ENCODE results near the gene MYADML2. TPM values are rescaled to one million over a fixed set of nuclear protein-coding genes. Genes with fewer than 3 reads are reported as not detected.
"Not testable (repeated sequence)": the region's sequence is repeated elsewhere in the genome, so short reads cannot be mapped to it uniquely, and the experiment has no call there.

MYADML2 gene
- total RNA-seq, 2 donors from 2014 or later, result not detected

DNA sequence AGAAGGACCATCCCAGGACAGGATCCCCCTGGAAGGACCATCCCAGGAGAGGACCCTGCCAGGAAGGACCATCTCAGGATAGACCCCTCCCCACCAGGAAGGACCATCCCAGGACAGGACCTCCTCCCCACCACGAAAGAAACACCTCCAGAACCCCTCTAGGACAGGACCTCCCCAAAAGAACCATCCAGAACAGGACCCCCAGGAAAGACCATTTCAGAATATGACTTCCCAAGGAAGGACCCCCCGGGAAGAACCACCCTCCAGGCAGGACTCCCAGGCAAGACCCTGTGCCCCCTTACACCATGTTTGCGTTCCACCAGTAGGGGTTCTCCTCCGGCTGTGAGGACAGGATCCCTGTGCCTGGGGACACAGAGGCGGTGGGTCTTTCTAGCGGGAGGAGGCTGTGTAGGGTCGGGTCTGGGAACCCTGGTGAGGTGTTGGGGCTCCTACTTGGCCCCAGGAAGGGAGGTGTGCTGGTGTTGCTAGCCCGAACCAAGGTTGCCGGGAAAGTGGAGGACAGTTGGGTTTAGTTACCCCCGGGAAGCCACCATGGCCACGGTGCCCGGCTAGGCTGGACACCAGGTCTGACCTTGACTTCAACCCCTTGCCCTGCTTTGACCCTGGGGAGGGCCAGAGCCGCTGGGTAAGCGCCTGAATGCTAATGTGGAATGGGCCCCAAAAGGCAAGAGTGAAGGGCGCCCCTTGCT, 11.8 kb upstream of the MYADML2 start:
- no peaks in the 10 kb centered on the region for H3K4me1 Mint-ChIP-seq
- H3K27ac Mint-ChIP-seq, result no peak overlapping the region
- no peaks in the 10 kb centered on the region for H3K9me3 ChIP-seq (ENCODE audit: control insufficient read depth, low read length, poor library complexity, severe bottlenecking)
- peaks cover 11% of the 10 kb centered on the region for H3K27me3 Mint-ChIP-seq
- DNase-seq (no peak), ATAC-seq (no peak)
- H3K4me3 Mint-ChIP-seq, result peak overlapping the region; percentile 75
- no peaks in the 10 kb centered on the region for H3K36me3 Mint-ChIP-seq (ENCODE audit: low read depth)

GRCh38 chr17:81957691-81958432, 10.8 kb upstream of the MYADML2 start:
- Mint-ChIP-seq H3K27ac (no peak overlapping the region), H3K4me1 (no peaks in the 10 kb centered on the region), H3K27me3 (peaks cover 11% of the 10 kb centered on the region), H3K4me3 (peak overlapping the region; percentile 75), H3K36me3 (ENCODE audit: low read depth) (no peaks in the 10 kb centered on the region)
- no peaks in the 10 kb centered on the region for H3K9me3 ChIP-seq (ENCODE audit: control insufficient read depth, low read length, poor library complexity, severe bottlenecking)
- ATAC-seq (no peak), DNase-seq (no peak)

- Mint-ChIP-seq H3K4me3 (no peak overlapping the region), H3K27ac (no peak overlapping the region), H3K4me1 (no peaks in the 10 kb centered on the region), H3K36me3 (ENCODE audit: low read depth) (no peaks in the 10 kb centered on the region), H3K27me3 (peaks cover 11% of the 10 kb centered on the region)
- no peak for ATAC-seq
- DNase-seq, result no peak
- no peaks in the 10 kb centered on the region for H3K9me3 ChIP-seq (ENCODE audit: control insufficient read depth, low read length, poor library complexity, severe bottlenecking)
These were observed 9.9 kb upstream of the MYADML2 start for GRCh38 chr17:81956607-81957589.

- Mint-ChIP-seq H3K27me3 (peaks cover 11% of the 10 kb centered on the region), H3K36me3 (ENCODE audit: low read depth) (no peaks in the 10 kb centered on the region), H3K4me3 (no peak overlapping the region), H3K27ac (no peak overlapping the region), H3K4me1 (no peaks in the 10 kb centered on the region)
- DNase-seq (no peak), ATAC-seq (no peak)
- H3K9me3 ChIP-seq (ENCODE audit: control insufficient read depth, low read length, poor library complexity, severe bottlenecking), result no peaks in the 10 kb centered on the region
These were observed 8.9 kb upstream of the MYADML2 start for GRCh38 chr17:81955756-81956544.

GRCh38 chr17:81955058-81955681, 8.1 kb upstream of the MYADML2 start:
- Mint-ChIP-seq H3K4me3 (no peak overlapping the region), H3K27ac (peak overlapping the region; percentile 75), H3K4me1 (no peaks in the 10 kb centered on the region), H3K36me3 (ENCODE audit: low read depth) (no peaks in the 10 kb centered on the region), H3K27me3 (peaks cover 11% of the 10 kb centered on the region)
- no peaks in the 10 kb centered on the region for H3K9me3 ChIP-seq (ENCODE audit: control insufficient read depth, low read length, poor library complexity, severe bottlenecking)
- DNase-seq (no peak), ATAC-seq (no peak)

DNA sequence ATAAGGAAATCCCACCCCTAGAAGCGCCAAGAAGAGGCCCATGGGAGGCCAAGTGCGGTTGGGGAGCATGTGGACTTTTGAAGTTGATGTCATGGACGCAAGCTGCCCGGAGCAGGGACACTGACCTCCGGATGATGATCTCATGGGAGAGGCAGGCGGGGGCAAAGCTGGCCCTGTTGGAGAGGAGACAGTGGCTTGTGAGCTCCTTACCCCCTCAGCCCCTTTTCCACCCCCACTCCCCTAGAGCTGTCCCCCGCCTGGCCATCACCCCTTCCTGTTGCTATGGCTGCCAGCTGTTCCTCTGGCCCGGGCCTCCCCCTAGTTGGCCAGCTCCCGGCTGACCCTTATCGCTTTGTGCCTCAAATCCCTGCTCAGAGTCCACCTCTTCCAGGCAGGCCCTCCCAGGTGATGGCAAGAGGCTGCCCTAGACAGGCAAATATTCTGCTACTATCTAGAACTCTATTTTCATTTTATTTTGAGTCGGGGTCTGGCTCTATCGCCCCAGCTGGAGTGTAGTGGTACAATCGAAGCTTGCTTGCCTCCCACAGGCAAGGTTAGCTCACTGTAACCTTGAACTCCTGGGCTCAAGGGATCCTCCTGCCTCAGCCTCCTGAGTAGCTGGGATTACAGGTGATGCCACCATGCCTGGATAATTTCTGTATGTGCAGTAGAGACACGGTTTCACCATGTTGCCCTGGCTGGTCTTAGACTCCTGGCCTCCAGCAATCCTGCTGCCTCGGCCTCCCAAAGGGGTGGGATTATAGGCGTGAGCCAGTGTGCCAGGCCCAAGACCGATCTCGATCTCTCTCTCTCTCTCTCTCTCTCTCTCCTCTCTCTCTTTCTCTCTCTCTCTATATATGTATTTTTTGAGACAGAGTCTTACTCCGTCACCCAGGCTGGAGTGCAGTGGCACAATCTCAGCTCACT, 7.4 kb upstream of the MYADML2 start:
- peaks cover 11% of the 10 kb centered on the region for H3K27me3 Mint-ChIP-seq
- H3K27ac Mint-ChIP-seq, result peak overlapping the region; percentile 75
- no peak overlapping the region for H3K4me3 Mint-ChIP-seq
- no peaks in the 10 kb centered on the region for H3K4me1 Mint-ChIP-seq
- DNase-seq (no peak), ATAC-seq (no peak)
- H3K36me3 Mint-ChIP-seq (ENCODE audit: low read depth), result no peaks in the 10 kb centered on the region
- H3K9me3 ChIP-seq (ENCODE audit: control insufficient read depth, low read length, poor library complexity, severe bottlenecking), result no peaks in the 10 kb centered on the region

- not testable (repeated sequence) for H3K4me3 Mint-ChIP-seq; H3K36me3 Mint-ChIP-seq (ENCODE audit: low read depth); H3K27ac Mint-ChIP-seq; DNase-seq; H3K9me3 ChIP-seq (ENCODE audit: control insufficient read depth, low read length, poor library complexity, severe bottlenecking); H3K27me3 Mint-ChIP-seq; H3K4me1 Mint-ChIP-seq; ATAC-seq
These were observed 6.4 kb upstream of the MYADML2 start for GRCh38 chr17:81953443-81953842.

DNA sequence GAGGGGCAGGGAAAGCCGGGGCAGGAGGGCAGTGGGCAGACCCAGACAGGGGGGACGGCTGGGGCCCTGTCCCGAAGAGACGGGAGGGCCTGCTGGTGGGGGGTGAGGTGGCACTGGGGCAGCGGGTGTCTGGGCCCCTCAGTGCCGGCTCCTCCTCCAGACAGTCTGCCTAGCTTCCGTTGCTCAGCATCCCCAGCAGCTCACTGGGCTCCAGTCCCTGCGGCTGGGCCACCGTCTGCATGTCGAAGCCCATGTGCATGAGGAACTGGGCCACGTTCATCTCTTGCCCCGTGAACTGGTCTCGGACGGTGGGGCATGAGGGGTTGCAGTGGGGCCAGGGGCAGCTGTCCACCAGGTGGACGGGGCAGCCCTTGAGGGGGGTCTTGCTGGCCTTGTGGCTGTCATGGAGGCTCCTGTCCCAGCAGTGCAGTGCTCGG, 5.8 kb upstream of the MYADML2 start:
- DNase-seq, result no peak
- H3K9me3 ChIP-seq (ENCODE audit: control insufficient read depth, low read length, poor library complexity, severe bottlenecking), result no peaks in the 10 kb centered on the region
- H3K4me3 Mint-ChIP-seq, result no peak overlapping the region
- H3K27me3 Mint-ChIP-seq, result no peaks in the 10 kb centered on the region
- no peaks in the 10 kb centered on the region for H3K4me1 Mint-ChIP-seq
- H3K27ac Mint-ChIP-seq, result no peak overlapping the region
- no peak for ATAC-seq
- H3K36me3 Mint-ChIP-seq (ENCODE audit: low read depth), result no peaks in the 10 kb centered on the region

- no peaks in the 10 kb centered on the region for H3K9me3 ChIP-seq (ENCODE audit: control insufficient read depth, low read length, poor library complexity, severe bottlenecking)
- ATAC-seq (no peak), DNase-seq (no peak)
- Mint-ChIP-seq H3K4me3 (no peak overlapping the region), H3K27me3 (no peaks in the 10 kb centered on the region), H3K36me3 (ENCODE audit: low read depth) (no peaks in the 10 kb centered on the region), H3K4me1 (no peaks in the 10 kb centered on the region), H3K27ac (no peak overlapping the region)
These were observed 5.0 kb upstream of the MYADML2 start for GRCh38 chr17:81951785-81952684.

DNA sequence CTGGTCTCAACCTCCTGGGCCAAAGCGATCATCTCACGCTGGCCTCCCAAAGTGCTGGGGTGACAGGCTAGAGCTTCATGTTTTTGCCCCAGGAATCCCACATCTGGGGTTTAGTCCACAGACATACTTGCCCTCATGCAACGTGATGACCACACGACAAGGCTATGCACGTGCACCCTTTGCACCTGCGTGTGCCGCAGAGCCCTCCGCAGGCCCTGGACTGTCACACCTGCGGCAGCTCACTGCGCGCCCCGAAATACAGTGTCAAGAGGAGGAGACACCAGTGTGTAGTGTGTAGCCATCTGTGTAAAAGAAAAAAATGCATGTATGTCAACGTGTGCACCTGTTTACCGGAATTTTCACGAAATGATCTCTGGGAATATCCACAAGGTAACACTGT, 3.5 kb upstream of the MYADML2 start:
- H3K27me3 Mint-ChIP-seq, result no peaks in the 10 kb centered on the region
- DNase-seq, result no peak
- H3K36me3 Mint-ChIP-seq (ENCODE audit: low read depth), result no peaks in the 10 kb centered on the region
- H3K9me3 ChIP-seq (ENCODE audit: control insufficient read depth, low read length, poor library complexity, severe bottlenecking), result no peaks in the 10 kb centered on the region
- no peak overlapping the region for H3K27ac Mint-ChIP-seq
- no peak overlapping the region for H3K4me3 Mint-ChIP-seq
- ATAC-seq, result no peak
- no peaks in the 10 kb centered on the region for H3K4me1 Mint-ChIP-seq
